ENCODE results near the gene MTO1.
"Not testable (repeated sequence)": the region's sequence is repeated elsewhere in the genome, so short reads cannot be mapped to it uniquely, and the experiment has no call there.

DNA sequence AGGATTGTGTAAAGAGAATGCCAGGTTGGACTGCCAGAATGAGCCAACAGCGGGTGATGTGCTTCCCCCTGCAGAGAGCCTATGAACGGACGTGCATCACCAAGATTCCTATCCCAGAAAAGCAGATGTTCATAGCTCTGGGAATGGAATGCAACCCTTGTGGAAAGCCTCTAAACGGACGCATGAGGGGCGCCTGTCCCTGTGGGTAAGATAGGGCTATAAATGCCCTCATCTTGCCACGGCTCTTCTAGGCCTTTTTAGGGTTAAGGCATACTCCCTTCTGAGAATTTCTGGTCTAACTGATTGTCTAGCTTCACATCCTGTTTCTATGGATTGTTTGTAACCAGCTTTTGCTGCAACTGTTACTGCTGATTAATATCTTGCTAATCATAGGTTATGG, 2.1 kb upstream of the MTO1 start:
- TF ChIP-seq, protein P1, sequence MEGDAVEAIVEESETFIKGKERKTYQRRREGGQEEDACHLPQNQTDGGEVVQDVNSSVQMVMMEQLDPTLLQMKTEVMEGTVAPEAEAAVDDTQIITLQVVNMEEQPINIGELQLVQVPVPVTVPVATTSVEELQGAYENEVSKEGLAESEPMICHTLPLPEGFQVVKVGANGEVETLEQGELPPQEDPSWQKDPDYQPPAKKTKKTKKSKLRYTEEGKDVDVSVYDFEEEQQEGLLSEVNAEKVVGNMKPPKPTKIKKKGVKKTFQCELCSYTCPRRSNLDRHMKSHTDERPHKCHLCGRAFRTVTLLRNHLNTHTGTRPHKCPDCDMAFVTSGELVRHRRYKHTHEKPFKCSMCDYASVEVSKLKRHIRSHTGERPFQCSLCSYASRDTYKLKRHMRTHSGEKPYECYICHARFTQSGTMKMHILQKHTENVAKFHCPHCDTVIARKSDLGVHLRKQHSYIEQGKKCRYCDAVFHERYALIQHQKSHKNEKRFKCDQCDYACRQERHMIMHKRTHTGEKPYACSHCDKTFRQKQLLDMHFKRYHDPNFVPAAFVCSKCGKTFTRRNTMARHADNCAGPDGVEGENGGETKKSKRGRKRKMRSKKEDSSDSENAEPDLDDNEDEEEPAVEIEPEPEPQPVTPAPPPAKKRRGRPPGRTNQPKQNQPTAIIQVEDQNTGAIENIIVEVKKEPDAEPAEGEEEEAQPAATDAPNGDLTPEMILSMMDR (conservative IDR thresholded peaks at IDR 0.05 in 1 of 2, IDR thresholded peaks at IDR 0.05 in 1 of 2; ENCODE audit: low read depth in 1 of 2, low read length in 2 of 2) = not testable (repeated sequence)
- TF ChIP-seq EZH2 (IDR thresholded peaks at IDR 0.05; ENCODE audit: low read length, missing control alignments) = not testable (repeated sequence)

All from fibroblast of lung (primary cell).